KMS-11 (cell line): Measurements from ENCODE around the gene CHD6.

ENCODE experiments used
- H2AFZ ChIP-seq: fragments of 200-600 bp; sonication (generic); 2 replicates; pipeline ENCODE4 v1.6.1; 2016; ENCODE audit warnings: antibody characterized with exemption, mixed run types, low read depth
- H3K27ac ChIP-seq: fragments of 200-600 bp; sonication (generic); 2 replicates; pipeline ENCODE4 v1.6.1; 2016; ENCODE audit warnings: mild to moderate bottlenecking, mixed run types
- H3K27me3 ChIP-seq: fragments of 200-600 bp; sonication (generic); 2 replicates; pipeline ENCODE4 v1.6.1; 2017; ENCODE audit warnings: mild to moderate bottlenecking, low read depth, mixed run types, moderate library complexity; ENCODE audit not compliant: insufficient read depth
- H3K36me3 ChIP-seq: fragments of 200-600 bp; sonication (generic); 2 replicates; pipeline ENCODE4 v1.6.1; 2017; ENCODE audit warnings: mild to moderate bottlenecking, mixed run types; ENCODE audit not compliant: insufficient read depth
- H3K4me1 ChIP-seq: fragments of 200-600 bp; sonication (generic); 2 replicates; pipeline ENCODE4 v1.6.1; 2016; ENCODE audit warnings: mild to moderate bottlenecking, low read depth, mixed run types; ENCODE audit not compliant: poor library complexity, severe bottlenecking
- H3K4me2 ChIP-seq: fragments of 200-600 bp; sonication (generic); 2 replicates; pipeline ENCODE4 v1.7.0; 2016; ENCODE audit warnings: mild to moderate bottlenecking, mixed run types
- H3K4me3 ChIP-seq: fragments of 200-600 bp; sonication (generic); IDR thresholded peaks from 2 replicates; pipeline ENCODE4 v1.6.1; 2017; ENCODE audit warnings: low read depth, low read length, mixed read lengths; ENCODE audit not compliant: insufficient read depth
- H3K79me2 ChIP-seq: fragments of 200-600 bp; sonication (generic); 2 replicates; pipeline ENCODE4 v1.6.1; 2016; ENCODE audit warnings: low read depth, mixed run types; ENCODE audit not compliant: insufficient read depth
- H3K9ac ChIP-seq: fragments of 200-600 bp; sonication (generic); 2 replicates; pipeline ENCODE4 v1.6.1; 2016; ENCODE audit warnings: mild to moderate bottlenecking, mixed run types
- H4K20me1 ChIP-seq: fragments of 200-600 bp; sonication (generic); 2 replicates; pipeline ENCODE4 v1.6.1; 2016; ENCODE audit warnings: mild to moderate bottlenecking, mixed run types; ENCODE audit not compliant: insufficient read depth
- CTCF ChIP-seq: fragments of 200-600 bp; sonication (generic); conservative IDR thresholded peaks from 2 replicates; pipeline ENCODE4 v1.6.1; 2017; ENCODE audit warnings: low read depth, mild to moderate bottlenecking, antibody characterized with exemption, low read length, moderate library complexity, mixed read lengths

Gene CHD6

GRCh38 chr20:41392295-41392694, 225.9 kb downstream of the CHD6 start:
- no peaks in the 10 kb centered on the region for H4K20me1 ChIP-seq
- no peak overlapping the region for H3K4me2 ChIP-seq
- H2AFZ ChIP-seq = no peak overlapping the region
- no peak for TF ChIP-seq CTCF
- no peaks in the 10 kb centered on the region for H3K36me3 ChIP-seq
- no peaks in the 10 kb centered on the region for H3K79me2 ChIP-seq
- H3K4me3 ChIP-seq = no peak overlapping the region
- H3K9ac ChIP-seq = no peak overlapping the region
- H3K27me3 ChIP-seq = no peaks in the 10 kb centered on the region
- no peak overlapping the region for H3K27ac ChIP-seq
- H3K4me1 ChIP-seq = no peaks in the 10 kb centered on the region

GRCh38 chr20:41391587-41392001, 226.6 kb downstream of the CHD6 start:
- H3K27me3 ChIP-seq = no peaks in the 10 kb centered on the region
- no peaks in the 10 kb centered on the region for H3K4me1 ChIP-seq
- H3K36me3 ChIP-seq = no peaks in the 10 kb centered on the region
- no peak overlapping the region for H3K4me3 ChIP-seq
- H3K4me2 ChIP-seq = no peak overlapping the region
- no peak overlapping the region for H3K9ac ChIP-seq
- TF ChIP-seq CTCF = no peak
- H2AFZ ChIP-seq = no peak overlapping the region
- H3K79me2 ChIP-seq = no peaks in the 10 kb centered on the region
- H4K20me1 ChIP-seq = no peaks in the 10 kb centered on the region
- no peak overlapping the region for H3K27ac ChIP-seq

GRCh38 chr20:41390889-41391288, 227.3 kb downstream of the CHD6 start:
- Histone ChIP-seq H3K27me3 (no peaks in the 10 kb centered on the region), H3K79me2 (no peaks in the 10 kb centered on the region), H3K9ac (no peak overlapping the region), H2AFZ (no peak overlapping the region), H3K4me1 (no peaks in the 10 kb centered on the region), H4K20me1 (no peaks in the 10 kb centered on the region), H3K27ac (no peak overlapping the region), H3K4me2 (no peak overlapping the region), H3K36me3 (no peaks in the 10 kb centered on the region), H3K4me3 (no peak overlapping the region)
- no peak for TF ChIP-seq CTCF

- Histone ChIP-seq H4K20me1 (no peaks in the 10 kb centered on the region), H3K27me3 (no peaks in the 10 kb centered on the region), H3K79me2 (no peaks in the 10 kb centered on the region), H3K36me3 (no peaks in the 10 kb centered on the region), H3K4me2 (no peak overlapping the region), H2AFZ (no peak overlapping the region), H3K27ac (no peak overlapping the region), H3K9ac (no peak overlapping the region), H3K4me3 (no peak overlapping the region), H3K4me1 (no peaks in the 10 kb centered on the region)
- no peak for TF ChIP-seq CTCF
Observed at GRCh38 chr20:41387444-41387851, 230.7 kb downstream of the CHD6 start.
